GM19438 (cell line): ENCODE measurements around the gene AMOT.
"Not testable (repeated sequence)": the region's sequence is repeated elsewhere in the genome, so short reads cannot be mapped to it uniquely, and the experiment has no call there.

ENCODE experiments used
- ATAC-seq: cut with Tn5 transposase; IDR thresholded peaks from one replicate; pipeline ENCODE4 v1.9.1; 2021; ENCODE audit warnings: low read depth; ENCODE audit not compliant: unreplicated experiment

AMOT gene

GRCh38 chrX:112840382-112841113, at the start of gene AMOT:
Gene AMOT (minus strand): TSS chrX:112840831. CDS start chrX:112823126, 17,705 bp downstream.
- peak; percentile 72 for ATAC-seq

GRCh38 chrX:112889400-112889799, 48.8 kb upstream of the AMOT start:
- ATAC-seq, result no peak

GRCh38 chrX:112888916-112889315, 48.3 kb upstream of the AMOT start:
- ATAC-seq, result no peak

GRCh38 chrX:112877771-112878173, 37.1 kb upstream of the AMOT start:
- ATAC-seq, result no peak

GRCh38 chrX:112874614-112875013, 34.0 kb upstream of the AMOT start:
- ATAC-seq, result no peak

GRCh38 chrX:112874175-112874574, 33.5 kb upstream of the AMOT start:
- ATAC-seq, result no peak

- no peak for ATAC-seq
Observed at GRCh38 chrX:112868586-112868985, 28.0 kb upstream of the AMOT start.

- ATAC-seq, result no peak
Observed at GRCh38 chrX:112867570-112867969, 26.9 kb upstream of the AMOT start.

- no peak for ATAC-seq
Observed at GRCh38 chrX:112866175-112866574, 25.5 kb upstream of the AMOT start.

- no peak for ATAC-seq
Observed at GRCh38 chrX:112865464-112866025, 24.9 kb upstream of the AMOT start.

GRCh38 chrX:112863850-112864249, 23.2 kb upstream of the AMOT start:
- no peak for ATAC-seq

GRCh38 chrX:112857478-112857878, 16.8 kb upstream of the AMOT start:
- no peak for ATAC-seq

- ATAC-seq, result not testable (repeated sequence)
Observed at GRCh38 chrX:112854901-112855300, 14.3 kb upstream of the AMOT start.

- no peak for ATAC-seq
Observed at GRCh38 chrX:112852851-112853250, 12.2 kb upstream of the AMOT start.

- peak; percentile 63 for ATAC-seq
Observed at GRCh38 chrX:112851806-112852205, 11.2 kb upstream of the AMOT start.

- ATAC-seq, result peak; percentile 71
Observed at GRCh38 chrX:112851161-112851779, 10.6 kb upstream of the AMOT start.

- ATAC-seq, result no peak
Observed at GRCh38 chrX:112849016-112849415, 8.4 kb upstream of the AMOT start.

GRCh38 chrX:112846782-112847181, 6.2 kb upstream of the AMOT start:
- no peak for ATAC-seq

- no peak for ATAC-seq
Observed at GRCh38 chrX:112846187-112846586, 5.6 kb upstream of the AMOT start.

- ATAC-seq, result no peak
Observed at GRCh38 chrX:112844250-112844649, 3.6 kb upstream of the AMOT start.

- ATAC-seq, result no peak
Observed at GRCh38 chrX:112841820-112842157, 1.2 kb upstream of the AMOT start.
